K562 (cell line): ENCODE data around the gene GJA5. TPM values are rescaled to one million over a fixed set of nuclear protein-coding genes. Genes with fewer than 3 reads are reported as not detected.

ENCODE experiments used
- ATAC-seq: fragments of 200-7000 bp; cut with Tn5 transposase; 3 replicates; pipeline ENCODE4 v1.9.1; 2020; ENCODE audit warnings: moderate library complexity
- BruUV-seq: library from RNA; stranded (reverse); fragments of 400-500 nt; replicated peaks from 2 replicates; lab custom pipeline; 2021; lab: Mats Ljungman, UMichigan
- CTCF ChIA-PET: fragments of 300-600 bp; formaldehyde crosslinking; extraction: SDS; loops from one replicate; lab custom pipeline; 2021; ENCODE audit warnings: low intra/inter-chr PET ratio; lab: Yijun Ruan, JAX
- POLR2A ChIA-PET: fragments of 300-600, 350-650 bp; sonication (Branson Sonifier 250); formaldehyde crosslinking; extraction: SDS; loops from one replicate; lab custom pipeline; 2021; ENCODE audit warnings: antibody characterized with exemption, inconsistent platforms; lab: Yijun Ruan, JAX
- DNase-seq, 4 experiments: peaks; one replicate each; pipeline versions ENCODE4 v3.0.0 to v3.0.0-alpha.2; 2011 to 2018; ENCODE audit warnings: low spot score in 3 of 4, mixed read lengths in 3 of 4; ENCODE audit errors: extremely low read depth in 1 of 4
- FAIRE-seq: peaks from 2 replicates; lab custom pipeline; 2011; peaks lifted over from hg19 to GRCh38; lab: Jason Lieb, UNC
- H2AFZ ChIP-seq: 2 replicates; pipeline ENCODE4 v1.6.0; 2011; ENCODE audit warnings: low read depth, low read length, control low read depth, inconsistent platforms
- H3K27ac ChIP-seq: fragments of 200-600 bp; 3 replicates; pipeline ENCODE4 v1.8.0; 2011; ENCODE audit warnings: low read depth, mild to moderate bottlenecking, control low read depth, inconsistent platforms, low read length, moderate library complexity, mixed read lengths; ENCODE audit errors: extremely low read depth
- H3K27me3 ChIP-seq, 2 experiments: fragments of 300-600 bp in 1 of 2; 2 replicates in 1 of 2; 3 replicates in 1 of 2; pipeline versions ENCODE4 v1.6.0 to v1.8.0; 2011; ENCODE audit warnings: inconsistent platforms in 2 of 2, low read length in 2 of 2, mild to moderate bottlenecking in 1 of 2, mixed read lengths in 1 of 2, moderate library complexity in 1 of 2; ENCODE audit not compliant: control insufficient read depth in 2 of 2, insufficient read depth in 2 of 2
- H3K36me3 ChIP-seq: fragments of 300-600 bp; 3 replicates; pipeline ENCODE4 v1.8.0; 2011; ENCODE audit warnings: mild to moderate bottlenecking, low read length, inconsistent platforms; ENCODE audit not compliant: control insufficient read depth, insufficient read depth
- H3K4me1 ChIP-seq, 2 experiments: fragments of 200-600 bp in 1 of 2; replicated peaks in 1 of 2; 2 replicates in 1 of 2; 3 replicates in 1 of 2; pipeline versions ENCODE4 v1.5.1 to v1.8.0; 2011; ENCODE audit warnings: inconsistent platforms in 2 of 2, low read length in 2 of 2, mild to moderate bottlenecking in 1 of 2, mixed read lengths in 1 of 2, moderate library complexity in 1 of 2; ENCODE audit not compliant: control insufficient read depth in 2 of 2, insufficient read depth in 2 of 2
- H3K4me2 ChIP-seq: 2 replicates; pipeline ENCODE4 v1.6.1; 2011; ENCODE audit warnings: low read length, control low read depth, inconsistent platforms, mixed read lengths; ENCODE audit not compliant: insufficient read depth
- H3K4me3 ChIP-seq: fragments of 200-600 bp; sonication (generic), shearing (Covaris generic); 2 replicates; pipeline ENCODE4 v1.5.1; 2016; ENCODE audit warnings: control low read depth, inconsistent platforms
- H3K79me2 ChIP-seq: fragments of 200-600 bp; 3 replicates; pipeline ENCODE4 v1.8.0; 2011; ENCODE audit warnings: low read length, inconsistent platforms; ENCODE audit not compliant: control insufficient read depth, insufficient read depth
- H3K9ac ChIP-seq, 2 experiments: 2 replicates each; pipeline versions ENCODE4 v1.6.0 to v1.6.1; 2011; ENCODE audit warnings: low read depth in 2 of 2, low read length in 2 of 2, control low read depth in 1 of 2, inconsistent platforms in 1 of 2, mild to moderate bottlenecking in 1 of 2, mixed read lengths in 1 of 2; ENCODE audit not compliant: insufficient read depth in 1 of 2
- H3K9me1 ChIP-seq: one replicate; pipeline ENCODE4 v1.6.0; 2011; ENCODE audit warnings: inconsistent platforms, mild to moderate bottlenecking, low read length, moderate library complexity; ENCODE audit not compliant: control insufficient read depth, insufficient read depth
- H3K9me3 ChIP-seq: replicated peaks from 2 replicates; pipeline ENCODE4 v1.5.1; 2011; ENCODE audit warnings: low read depth, low read length, inconsistent platforms; ENCODE audit not compliant: control insufficient read depth, insufficient read depth
- H4K20me1 ChIP-seq: replicated peaks from 2 replicates; pipeline ENCODE4 v1.6.1; 2011; ENCODE audit warnings: low read length, inconsistent platforms, mixed read lengths; ENCODE audit not compliant: control insufficient read depth, insufficient read depth
- GABPB2 ChIP-seq: fragments of 250-450 bp; sonication (Bioruptor Pico); conservative IDR thresholded peaks from 2 replicates; pipeline ENCODE4 v1.5.1; 2021; ENCODE audit warnings: mild to moderate bottlenecking
- NFE2 ChIP-seq: IDR thresholded peaks from 2 replicates; pipeline ENCODE4 v1.6.1; 2014; ENCODE audit warnings: antibody characterized with exemption, low read depth
- PATZ1 ChIP-seq: fragments of 250-450 bp; sonication (Bioruptor Pico); IDR thresholded peaks from 2 replicates; pipeline ENCODE4 v1.5.0; 2020; ENCODE audit warnings: mild to moderate bottlenecking, borderline replicate concordance
- TARDBP ChIP-seq: fragments of 450-650 bp; IDR thresholded peaks from 2 replicates; pipeline ENCODE4 v1.6.1; 2016
- ZBTB11 ChIP-seq, 3 experiments: fragments of 200-800 bp in 1 of 3; fragments of 250-450 bp in 1 of 3; fragments of 450-650 bp in 1 of 3; sonication (Bioruptor Pico) in 1 of 3; sonication (Bioruptor generic) in 1 of 3; formaldehyde crosslinking in 1 of 3; IDR thresholded peaks; 2 replicates each; pipeline versions ENCODE4 v1.6.1 to v1.8.0; 2016 to 2022; ENCODE audit warnings: mild to moderate bottlenecking in 2 of 3, missing genetic modification characterization in 2 of 3, missing compliant biosample characterization in 1 of 3, moderate library complexity in 1 of 3
- ZNF518B ChIP-seq: fragments of 250-450 bp; sonication (Bioruptor Pico); IDR thresholded peaks from 2 replicates; pipeline ENCODE4 v1.5.0; 2021; ENCODE audit warnings: mild to moderate bottlenecking, moderate library complexity
- WGBS: fragments of 100-300 bp; shearing (Covaris generic); methylation state at CpG from one replicate; pipeline ENCODE4 v1.1.6; 2016; ENCODE audit warnings: low coverage, mixed read lengths; ENCODE audit not compliant: insufficient coverage; ENCODE audit errors: missing lambda C conversion rate; 5-methylcytosine and 5-hydroxymethylcytosine counted together
- in situ Hi-C: fragments of 300-500 bp; cut with MboI; formaldehyde crosslinking; loops from 4 replicates; pipeline ENCODE4 v1.15.0; 2018; ENCODE audit warnings: inconsistent platforms, mixed read lengths
- intact Hi-C: fragments of 100-400 bp; cut with micrococcal nuclease; formaldehyde crosslinking; loops from 2 replicates; pipeline ENCODE4 v1.14.2; 2022
- polyA plus RNA-seq, 8 experiments: library from polyadenylated mRNA; depleted of rRNA in 4 of 8; stranded (reverse) in 5 of 8; unstranded in 3 of 8; fragments of >200 nt; fragmentation: Nextera tagmentation in 2 of 8; fragmentation: Illumina TruSeq in 1 of 8; extraction: Ambion mirVana in 2 of 8; extraction: Trizol in 1 of 8; gene quantifications; 2 replicates each; pipeline versions ENCODE4 v1.2.1 to v1.2.3, GENCODE V29; 2011 to 2014; ENCODE audit warnings: inconsistent platforms in 1 of 8, missing spikeins in 1 of 8
- total RNA-seq, 7 experiments: library from RNA; depleted of rRNA in 6 of 7; stranded (reverse); fragments of >200 nt in 6 of 7; fragmentation: Illumina TruSeq in 2 of 7; extraction: Trizol in 2 of 7; gene quantifications; 2 replicates each; pipeline versions ENCODE4 v1.2.1 to v1.2.3, GENCODE V29; 2011 to 2021; ENCODE audit warnings: low replicate concordance in 1 of 7
- TF ChIP-seq, protein P1 (sequence below): fragments of 450-650 bp; conservative IDR thresholded peaks from 2 replicates; pipeline ENCODE4 v1.6.1; 2016; ENCODE audit warnings: missing genetic modification characterization, low read depth, mild to moderate bottlenecking, missing compliant biosample characterization, moderate library complexity

The GJA5 gene
- total and polyA plus RNA-seq, 9 of the 15 experiments (the other 6 are each of a cell fraction or from before 2014, with no cell fraction given), result 0.07 TPM; not detected in 7

DNA sequence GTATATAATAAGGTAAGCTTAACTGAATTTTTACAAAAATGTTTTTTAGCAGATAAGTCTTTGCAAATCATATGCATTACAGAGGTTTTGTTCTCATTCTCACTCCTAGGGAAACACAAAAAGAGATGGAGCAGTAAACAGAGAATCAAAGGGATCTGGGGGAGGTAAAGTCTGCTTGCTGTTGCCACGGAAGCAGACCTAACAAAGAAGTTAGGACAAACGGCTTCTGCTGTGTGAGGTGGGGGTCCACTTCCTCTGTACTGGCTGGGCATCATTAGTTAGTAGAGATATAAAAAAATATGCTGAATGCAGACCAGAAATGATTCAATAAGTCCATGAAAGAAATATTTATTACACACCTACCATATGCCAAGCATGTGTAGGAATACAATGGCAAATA lies 34.2 kb downstream of the GJA5 start (continued):
- TF ChIP-seq ZBTB11 (CRISPR knock-in tag; IDR thresholded peaks at IDR 0.05), result no peak
- TF ChIP-seq PATZ1 (CRISPR knock-in tag), result no peak

DNA sequence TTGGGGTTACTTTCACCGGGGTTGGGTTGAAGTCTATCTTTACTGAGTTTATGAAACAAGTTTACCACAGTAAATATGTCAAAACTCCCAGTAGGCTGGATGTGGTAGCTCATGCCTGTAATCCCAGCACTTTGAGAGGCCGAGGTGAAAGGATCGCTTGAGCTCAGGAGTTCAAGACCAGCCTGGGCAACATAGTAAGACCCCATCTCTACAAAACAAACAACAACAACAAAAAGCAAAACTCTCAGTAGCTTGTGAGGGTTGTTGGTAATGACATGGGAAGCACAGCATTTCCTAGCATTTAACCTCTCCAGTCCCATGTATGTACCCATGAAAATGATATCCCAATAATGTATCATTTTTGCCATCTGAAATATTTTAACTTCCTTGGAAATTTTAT lies 34.7 kb downstream of the GJA5 start:
- ChIA-PET CTCF (no interaction called here), POLR2A (interaction anchor here (0.8 kb wide), 1 partner anchor 11 kb away, joined by 3 read pairs; no protein-coding TSS in a partner anchor)
- 0% methylated on average over 3 of the region's 3 CpGs for WGBS
- FAIRE-seq (no peak), ATAC-seq (no peak)
- H3K79me2 ChIP-seq, result no peaks in the 10 kb centered on the region
- no peak overlapping the region for H3K4me2 ChIP-seq
- H3K27ac ChIP-seq, result no peak overlapping the region
- H3K36me3 ChIP-seq, result no peaks in the 10 kb centered on the region
- H3K4me3 ChIP-seq, result no peak overlapping the region
- BruUV-seq, result no TSS peak
- H3K9ac ChIP-seq, result no peak overlapping the region
- TF ChIP-seq, protein P1, sequence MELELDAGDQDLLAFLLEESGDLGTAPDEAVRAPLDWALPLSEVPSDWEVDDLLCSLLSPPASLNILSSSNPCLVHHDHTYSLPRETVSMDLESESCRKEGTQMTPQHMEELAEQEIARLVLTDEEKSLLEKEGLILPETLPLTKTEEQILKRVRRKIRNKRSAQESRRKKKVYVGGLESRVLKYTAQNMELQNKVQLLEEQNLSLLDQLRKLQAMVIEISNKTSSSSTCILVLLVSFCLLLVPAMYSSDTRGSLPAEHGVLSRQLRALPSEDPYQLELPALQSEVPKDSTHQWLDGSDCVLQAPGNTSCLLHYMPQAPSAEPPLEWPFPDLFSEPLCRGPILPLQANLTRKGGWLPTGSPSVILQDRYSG (tag), result no peak
- TF ChIP-seq NFE2 (no peak), TARDBP (no peak), ZNF518B (CRISPR knock-in tag) (no peak), GABPB2 (no peak)
- TF ChIP-seq, all 486 proteins: peak for 0
- in situ Hi-C loops, result loop anchor here (10.0 kb wide), 1 partner anchor 159 kb away; no protein-coding TSS in a partner anchor
- H3K4me1 ChIP-seq, result no peaks in the 10 kb centered on the region
- H4K20me1 ChIP-seq, result peaks cover 6% of the 10 kb centered on the region; the same call in 1 of the 2 replicates
- peaks cover 0 to 10% of the 10 kb centered on the region in 2 experiments; a peak in 4 of 5 replicates for H3K27me3 ChIP-seq
- H3K9me3 ChIP-seq, result no peaks in the 10 kb centered on the region
- no peak overlapping the region for H2AFZ ChIP-seq
- no peaks in the 10 kb centered on the region for H3K9me1 ChIP-seq
- no peak for DNase-seq
- intact Hi-C loops, result no loop called here
